Effector memory CD8-positive, alpha-beta T cell (primary cell): Measurements from ENCODE around the gene TCAIM.
"Not testable (repeated sequence)": the region's sequence is repeated elsewhere in the genome, so short reads cannot be mapped to it uniquely, and the experiment has no call there.

Experiments used
- ATAC-seq: fragments of 150-1000 bp; cut with Tn5 transposase; replicated peaks from 2 replicates; pipeline ENCODE4 v1.10.0; 2021; ENCODE audit warnings: mild to moderate bottlenecking, moderate library complexity
- DNase-seq, 3 experiments: peaks; one replicate each; pipeline ENCODE4 v3.0.0; 2021
- H3K27ac Mint-ChIP-seq, 2 donors: one replicate each; pipeline ENCODE4 v1.8.0; 2022; ENCODE audit warnings: mild to moderate bottlenecking in 2 of 2, mixed read lengths in 2 of 2, moderate library complexity in 2 of 2
- H3K27me3 Mint-ChIP-seq, 2 donors: one replicate each; pipeline ENCODE4 v1.8.0; 2022; ENCODE audit warnings: mixed read lengths in 2 of 2
- H3K36me3 Mint-ChIP-seq: one replicate; pipeline ENCODE4 v1.8.0; 2022; ENCODE audit warnings: mild to moderate bottlenecking, moderate library complexity, mixed read lengths; ENCODE audit not compliant: insufficient read depth
- H3K4me1 Mint-ChIP-seq, 2 donors: one replicate each; pipeline ENCODE4 v1.8.0; 2022; ENCODE audit warnings: low read depth in 2 of 2, mixed read lengths in 2 of 2
- H3K4me3 Mint-ChIP-seq, 2 donors: one replicate each; pipeline ENCODE4 v1.8.0; 2022; ENCODE audit warnings: mild to moderate bottlenecking in 2 of 2, mixed read lengths in 2 of 2, moderate library complexity in 2 of 2
- H3K9me3 Mint-ChIP-seq, 2 donors: one replicate each; pipeline ENCODE4 v1.8.0; 2022; ENCODE audit warnings: mixed read lengths in 2 of 2

The TCAIM gene

DNA sequence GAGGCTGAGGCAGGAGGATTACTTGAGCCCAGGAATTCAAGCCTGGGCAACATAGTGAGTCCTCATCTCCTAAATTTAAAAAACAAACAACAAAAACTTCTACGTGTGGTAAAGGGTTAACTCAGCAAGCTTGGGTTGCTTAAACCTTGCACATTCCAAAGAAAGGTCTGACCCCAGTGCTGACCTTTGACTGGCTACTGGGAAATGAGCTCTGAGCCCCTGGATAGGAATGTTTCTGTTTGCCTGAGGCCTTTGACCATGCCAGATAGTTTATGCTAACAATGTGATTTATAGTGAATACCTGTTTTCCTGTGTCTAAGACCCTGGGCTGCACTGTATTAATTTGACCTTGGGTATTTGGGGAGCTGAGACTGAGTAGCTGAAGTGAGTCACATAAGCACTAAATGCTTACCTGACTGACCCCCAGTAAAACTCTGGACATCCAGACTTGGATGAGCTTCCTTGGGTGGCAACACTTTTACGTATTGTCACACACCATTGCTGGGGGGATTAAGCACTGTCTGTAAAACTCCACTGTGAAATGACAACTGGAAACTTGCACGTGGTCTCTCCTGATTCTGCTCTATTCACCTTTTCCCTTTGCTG lies 20.7 kb downstream of the TCAIM start:
- Mint-ChIP-seq H3K36me3 (peaks cover 17% of the 10 kb centered on the region), H3K4me1 (no peaks in the 10 kb centered on the region), H3K27me3 (no peaks in the 10 kb centered on the region), H3K27ac (no peak overlapping the region), H3K4me3 (no peak overlapping the region), H3K9me3 (no peaks in the 10 kb centered on the region)
- DNase-seq (no peak), ATAC-seq (no peak)

DNA sequence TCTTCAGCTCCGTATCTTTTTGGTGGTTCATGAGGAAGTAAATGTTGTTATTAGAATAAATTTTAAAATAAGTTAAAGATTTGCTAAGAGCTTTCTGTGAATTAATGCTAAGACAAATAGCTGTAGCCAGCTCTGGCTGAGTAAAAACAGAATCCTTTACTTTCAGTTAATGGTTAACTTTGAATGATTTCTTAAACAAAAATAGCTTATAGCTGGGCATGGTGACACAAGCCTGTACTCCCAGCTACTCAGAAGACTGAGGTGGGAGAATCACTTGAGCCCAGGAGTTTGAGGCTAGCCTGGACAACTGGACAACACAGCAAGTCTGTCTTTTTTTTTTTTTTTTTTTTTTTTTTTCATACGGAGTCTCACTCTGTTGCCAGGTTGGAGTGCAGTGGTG lies 25.0 kb downstream of the TCAIM start:
- peaks cover 18% of the 10 kb centered on the region for H3K36me3 Mint-ChIP-seq
- ATAC-seq (no peak), DNase-seq (no peak)
- H3K4me1 Mint-ChIP-seq: no peaks in the 10 kb centered on the region
- H3K27ac Mint-ChIP-seq: no peak overlapping the region
- H3K9me3 Mint-ChIP-seq: no peaks in the 10 kb centered on the region
- no peaks in the 10 kb centered on the region for H3K27me3 Mint-ChIP-seq
- no peak overlapping the region for H3K4me3 Mint-ChIP-seq

DNA sequence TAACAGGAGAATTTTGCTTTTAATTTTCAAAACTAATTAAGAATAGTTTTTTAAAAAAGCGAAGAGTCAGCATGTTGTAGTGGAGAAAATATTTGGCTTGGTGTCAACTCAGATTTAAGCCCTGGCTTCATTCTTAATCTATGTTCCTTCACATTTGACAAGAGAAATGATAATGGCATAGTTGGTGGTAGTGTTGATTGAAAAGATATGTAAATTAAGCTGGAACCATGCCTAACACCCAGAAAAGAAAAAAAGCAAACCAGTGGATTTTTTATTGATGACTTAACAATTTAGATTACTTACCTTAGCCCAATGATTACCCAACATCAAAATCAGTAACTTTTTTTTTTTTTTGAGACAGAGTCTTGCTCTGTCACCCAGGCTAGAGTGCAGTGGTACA lies 27.4 kb downstream of the TCAIM start:
- Mint-ChIP-seq H3K9me3 (no peaks in the 10 kb centered on the region), H3K27ac (no peak overlapping the region), H3K4me3 (no peak overlapping the region), H3K27me3 (no peaks in the 10 kb centered on the region), H3K4me1 (no peaks in the 10 kb centered on the region), H3K36me3 (peaks cover 17% of the 10 kb centered on the region)
- ATAC-seq (no peak), DNase-seq (no peak)

DNA sequence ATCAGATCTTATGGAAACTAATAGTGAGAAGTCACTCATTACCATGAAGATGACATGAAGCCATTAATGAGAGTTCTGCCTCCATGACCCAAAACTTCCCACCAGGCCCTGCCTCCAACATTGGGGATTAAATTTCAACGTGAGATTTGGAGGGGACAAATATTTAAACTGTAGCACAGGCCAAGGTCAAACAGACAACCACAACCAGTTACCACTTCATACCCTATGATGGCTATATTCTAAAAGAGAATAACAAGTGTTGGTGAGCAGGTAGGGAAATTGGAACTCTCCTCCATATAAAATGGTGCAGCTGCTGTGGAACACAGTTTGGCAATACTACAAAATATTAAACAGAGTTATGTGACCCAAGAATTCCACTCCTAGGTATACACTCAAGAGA lies 36.9 kb downstream of the TCAIM start:
- no peak for ATAC-seq
- Mint-ChIP-seq H3K36me3 (peaks cover 5% of the 10 kb centered on the region), H3K9me3 (no peaks in the 10 kb centered on the region), H3K27ac (no peak overlapping the region), H3K4me3 (no peak overlapping the region), H3K27me3 (no peaks in the 10 kb centered on the region), H3K4me1 (no peaks in the 10 kb centered on the region)
- DNase-seq: no peak

DNA sequence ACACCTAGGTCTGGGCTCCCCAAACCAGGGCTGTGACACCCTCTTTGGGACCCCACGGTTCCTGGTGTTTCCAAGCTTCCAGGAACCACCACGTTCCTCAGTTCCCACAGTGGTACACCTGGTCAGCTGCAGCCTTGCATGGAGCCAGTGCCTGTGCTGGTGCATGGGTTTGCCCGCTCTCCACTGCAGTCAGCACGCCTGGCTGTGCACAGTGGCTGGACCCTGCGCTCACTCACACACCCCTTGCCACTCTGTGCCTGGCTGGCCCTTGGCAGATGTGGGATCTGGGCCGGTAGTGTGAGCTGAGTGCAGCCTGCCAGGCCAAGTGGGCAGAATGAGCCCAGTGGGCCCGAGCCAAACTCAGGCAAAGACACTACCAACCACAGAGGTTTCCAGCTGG lies 48.8 kb downstream of the TCAIM start:
- Mint-ChIP-seq H3K36me3 (no peaks in the 10 kb centered on the region), H3K4me1 (no peaks in the 10 kb centered on the region), H3K4me3 (no peak overlapping the region), H3K9me3 (no peaks in the 10 kb centered on the region), H3K27ac (no peak overlapping the region), H3K27me3 (no peaks in the 10 kb centered on the region)
- no peak for ATAC-seq
- DNase-seq: no peak

DNA sequence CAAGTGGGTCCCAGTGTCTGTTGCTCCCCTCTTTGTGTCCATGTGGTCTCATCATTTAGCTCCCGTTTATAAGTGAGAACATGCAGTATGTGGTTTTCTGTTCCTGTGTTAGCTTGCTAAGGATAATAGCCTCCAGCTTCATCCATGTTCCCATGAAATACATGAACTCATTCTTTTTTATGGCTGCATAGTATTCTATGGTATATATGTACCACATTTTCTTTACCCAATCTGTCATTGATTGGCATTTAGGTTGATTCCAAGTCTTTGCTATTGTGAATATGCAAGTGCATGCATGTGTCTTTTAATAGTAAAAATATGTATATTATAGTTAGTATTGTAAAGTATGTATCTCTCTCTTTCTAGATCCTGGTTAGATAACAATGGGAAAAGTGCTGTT lies 53.9 kb downstream of the TCAIM start:
- H3K4me3 Mint-ChIP-seq: no peak overlapping the region
- H3K27ac Mint-ChIP-seq: no peak overlapping the region
- no peaks in the 10 kb centered on the region for H3K4me1 Mint-ChIP-seq
- no peak for DNase-seq
- no peak for ATAC-seq
- H3K9me3 Mint-ChIP-seq: no peaks in the 10 kb centered on the region
- no peaks in the 10 kb centered on the region for H3K27me3 Mint-ChIP-seq
- no peaks in the 10 kb centered on the region for H3K36me3 Mint-ChIP-seq

DNA sequence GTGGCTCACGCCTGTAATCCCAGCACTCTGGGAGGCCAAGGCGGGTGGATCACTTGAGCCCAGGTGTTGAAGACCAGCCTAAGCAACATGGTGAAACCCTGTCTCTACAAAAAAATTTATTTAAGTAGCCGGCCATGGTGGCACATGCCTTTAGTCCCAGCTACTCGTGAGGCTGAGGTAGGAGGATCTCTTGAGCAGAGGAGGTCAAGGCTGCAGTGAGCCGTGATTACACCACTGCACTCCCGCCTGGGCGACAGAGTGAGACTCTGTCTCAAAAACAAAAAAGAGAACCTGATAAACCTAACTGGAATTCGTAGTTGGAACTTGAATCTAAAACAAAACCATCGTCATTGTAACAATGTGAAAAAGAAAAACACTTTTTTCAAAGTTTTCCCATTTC lies 57.1 kb downstream of the TCAIM start:
- H3K9me3 Mint-ChIP-seq: no peaks in the 10 kb centered on the region

DNA sequence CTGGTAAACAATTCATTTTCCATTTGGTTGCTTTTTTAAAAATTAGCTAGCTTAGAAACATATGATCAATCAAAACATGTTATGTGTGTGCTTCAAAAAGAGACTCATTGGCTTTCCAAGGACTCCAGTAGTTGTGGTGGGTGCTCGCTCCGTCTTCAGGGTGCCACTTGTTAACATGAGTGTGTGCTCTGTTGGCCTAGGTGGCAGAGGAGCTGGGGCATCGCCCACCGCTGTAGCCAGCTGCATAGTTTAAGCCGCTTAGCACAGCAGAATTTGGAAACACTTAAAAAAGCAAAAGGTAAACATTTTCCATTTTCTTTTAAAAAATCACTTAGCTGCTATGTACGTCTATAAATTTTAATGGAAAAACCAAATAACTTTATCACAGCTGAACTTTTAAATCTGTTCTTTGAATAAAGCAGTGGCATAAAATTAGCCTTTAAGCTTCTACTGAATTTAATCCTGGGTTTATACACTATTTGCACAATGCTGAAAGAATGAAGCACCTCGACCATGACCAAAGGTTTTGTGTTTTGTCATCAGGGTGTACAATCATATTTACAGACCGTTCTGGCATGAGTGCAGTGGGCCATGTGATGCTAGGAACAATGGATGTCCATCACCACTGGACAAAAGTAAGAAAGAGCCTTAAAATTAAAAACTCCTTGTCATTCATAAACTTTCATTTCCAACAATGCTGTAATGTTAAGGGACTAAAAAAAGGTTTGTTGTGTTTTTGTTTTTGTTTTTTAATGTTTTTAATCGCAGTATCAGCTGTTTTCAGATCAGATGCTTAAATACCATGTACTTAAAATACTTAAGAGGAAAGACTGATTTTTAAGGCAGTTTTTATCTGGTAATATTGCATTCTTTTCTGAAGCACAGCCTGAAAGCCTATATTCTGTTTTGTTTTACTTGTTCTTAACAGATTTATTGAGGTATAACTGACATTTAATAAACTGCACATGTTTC lies 57.9 kb downstream of the TCAIM start:
- Mint-ChIP-seq H3K27ac (no peak overlapping the region), H3K9me3 (no peaks in the 10 kb centered on the region), H3K36me3 (peaks cover under 1% of the 10 kb centered on the region)

More for the DNA sequence above, 57.1 kb downstream of the TCAIM start:
- DNase-seq (no peak), ATAC-seq (no peak)
- Mint-ChIP-seq H3K27ac (no peak overlapping the region), H3K27me3 (no peaks in the 10 kb centered on the region), H3K36me3 (no peaks in the 10 kb centered on the region), H3K4me3 (no peak overlapping the region), H3K4me1 (no peaks in the 10 kb centered on the region)

DNA sequence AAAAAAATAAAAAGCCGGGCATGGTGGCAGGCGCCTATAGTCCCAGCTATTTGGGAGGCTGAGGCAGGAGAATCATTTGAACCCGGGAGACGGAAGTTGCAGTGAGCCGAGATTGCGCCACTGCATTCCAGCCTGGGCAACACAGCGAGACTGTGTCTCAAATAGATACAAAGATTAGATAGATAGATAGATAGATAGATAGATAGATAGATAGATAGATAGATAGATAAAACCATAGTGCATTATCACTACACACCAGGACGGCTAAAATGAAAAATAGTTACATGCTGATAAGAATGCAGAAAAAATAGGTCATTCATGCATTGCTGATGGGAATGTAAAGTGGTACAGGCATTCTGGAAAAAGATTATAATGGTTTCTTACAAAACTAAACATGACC lies 59.7 kb downstream of the TCAIM start:
- not testable (repeated sequence) for H3K36me3 Mint-ChIP-seq, H3K27ac Mint-ChIP-seq, H3K4me1 Mint-ChIP-seq, H3K9me3 Mint-ChIP-seq, H3K27me3 Mint-ChIP-seq, DNase-seq, H3K4me3 Mint-ChIP-seq, ATAC-seq

More for the DNA sequence above, 57.9 kb downstream of the TCAIM start:
- Mint-ChIP-seq H3K4me3 (no peak overlapping the region), H3K27me3 (no peaks in the 10 kb centered on the region), H3K4me1 (no peaks in the 10 kb centered on the region)
- DNase-seq: no peak
- ATAC-seq: no peak

DNA sequence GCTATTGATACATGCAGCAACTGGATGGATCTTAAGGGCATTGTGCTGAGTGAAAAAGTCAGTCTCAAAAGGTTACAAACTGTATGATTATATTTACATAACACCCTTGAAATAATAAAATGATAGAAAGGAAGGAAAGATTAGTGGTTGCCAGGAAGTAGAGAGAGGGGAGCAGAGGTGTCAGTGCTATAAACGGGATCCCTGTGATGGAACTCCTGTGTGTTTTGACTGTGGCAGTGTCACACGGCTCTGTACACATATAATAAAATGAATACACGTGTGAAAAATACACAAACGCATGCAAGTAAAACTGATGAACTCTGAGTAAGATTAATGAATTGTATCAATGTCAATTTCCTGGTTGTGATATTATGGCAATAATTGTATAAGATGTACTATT lies 60.3 kb downstream of the TCAIM start:
- ATAC-seq (no peak), DNase-seq (no peak)
- peaks cover 7% of the 10 kb centered on the region for H3K36me3 Mint-ChIP-seq
- no peaks in the 10 kb centered on the region for H3K4me1 Mint-ChIP-seq
- no peaks in the 10 kb centered on the region for H3K27me3 Mint-ChIP-seq
- H3K9me3 Mint-ChIP-seq: no peaks in the 10 kb centered on the region
- H3K4me3 Mint-ChIP-seq: no peak overlapping the region
- H3K27ac Mint-ChIP-seq: no peak overlapping the region

DNA sequence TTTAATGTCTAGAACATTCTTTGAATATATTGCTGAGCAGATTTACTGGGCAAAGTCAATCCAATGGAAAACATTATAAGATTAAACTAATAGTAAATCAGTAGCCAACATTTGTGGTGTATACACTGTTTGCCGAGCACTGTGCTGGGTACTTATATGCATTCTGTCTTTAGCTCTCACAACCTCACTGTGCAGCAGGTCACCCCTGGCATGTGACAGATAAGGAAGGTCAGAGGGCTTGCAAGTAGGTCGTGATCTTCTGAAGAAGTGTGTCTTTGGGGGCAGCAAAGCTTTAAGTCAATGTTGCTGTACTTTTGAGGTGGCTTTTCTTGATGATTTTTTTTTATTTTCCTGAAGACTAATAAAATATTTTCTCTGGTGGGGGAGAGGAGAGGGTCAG lies 62.2 kb downstream of the TCAIM start:
- Mint-ChIP-seq H3K27ac (no peak overlapping the region), H3K36me3 (peaks cover 7% of the 10 kb centered on the region), H3K9me3 (no peaks in the 10 kb centered on the region), H3K4me1 (no peaks in the 10 kb centered on the region), H3K27me3 (no peaks in the 10 kb centered on the region), H3K4me3 (no peak overlapping the region)
- DNase-seq: no peak
- ATAC-seq: no peak

DNA sequence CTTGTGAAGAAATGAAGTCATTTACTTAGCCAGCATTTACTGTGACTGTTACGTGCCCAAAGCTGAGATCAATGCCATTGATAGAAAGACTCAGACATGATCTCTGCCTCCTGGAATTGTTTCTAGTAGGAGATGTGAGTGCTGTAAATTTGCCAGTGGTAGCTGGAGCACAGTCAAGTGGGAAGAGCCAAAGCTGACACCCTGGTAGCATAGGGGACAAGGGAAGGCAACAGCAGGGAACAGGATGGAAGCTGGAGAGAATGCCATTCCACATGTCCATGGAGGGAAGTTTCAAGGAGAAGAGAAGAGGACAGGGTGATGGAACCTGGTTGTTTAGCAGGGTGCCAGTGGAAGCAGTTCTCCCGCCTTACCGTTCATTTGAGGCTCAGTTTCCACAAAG lies 64.0 kb downstream of the TCAIM start:
- H3K9me3 Mint-ChIP-seq: no peaks in the 10 kb centered on the region
- H3K27ac Mint-ChIP-seq: no peak overlapping the region
- H3K4me1 Mint-ChIP-seq: no peaks in the 10 kb centered on the region
- H3K4me3 Mint-ChIP-seq: no peak overlapping the region
- ATAC-seq (no peak), DNase-seq (no peak)
- no peaks in the 10 kb centered on the region for H3K27me3 Mint-ChIP-seq
- peaks cover 7% of the 10 kb centered on the region for H3K36me3 Mint-ChIP-seq

DNA sequence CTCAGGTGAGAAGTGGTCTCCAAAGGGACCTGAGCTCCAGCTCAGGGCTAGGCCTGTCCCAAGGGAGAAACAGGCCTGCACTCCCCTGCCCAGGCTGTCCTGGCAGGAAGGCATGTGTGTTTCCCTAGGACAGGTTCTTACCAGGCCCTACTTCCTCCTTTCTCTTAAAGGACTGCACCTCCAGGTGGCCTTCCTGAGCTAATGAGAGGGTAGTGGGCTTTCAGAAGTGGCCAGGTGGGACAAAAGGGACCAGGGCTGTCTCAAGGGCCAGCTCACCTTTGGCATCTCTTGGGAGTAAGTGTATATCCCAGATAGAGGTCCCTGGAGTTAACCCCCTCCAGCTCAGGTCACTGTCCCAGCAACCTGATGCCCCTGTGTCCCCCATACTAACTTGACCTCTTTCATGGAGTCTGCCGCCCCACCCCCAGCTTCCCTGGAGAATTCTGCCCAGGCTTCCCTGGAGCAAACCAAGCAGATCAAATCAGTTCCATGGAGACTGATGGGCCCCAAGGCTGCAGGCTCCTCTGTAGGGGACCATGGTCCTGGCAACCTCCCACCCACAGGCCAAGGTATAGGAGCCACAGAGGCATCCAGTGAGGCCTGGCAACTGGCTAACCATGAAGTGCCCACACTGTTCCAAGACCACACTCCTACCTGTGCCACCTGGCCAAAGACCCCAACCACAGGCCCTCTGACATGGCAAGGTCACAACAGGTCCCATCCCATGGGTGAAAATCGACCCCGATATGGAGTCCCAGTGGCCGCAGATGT lies 71.3 kb downstream of the TCAIM start:
- Mint-ChIP-seq H3K36me3 (no peaks in the 10 kb centered on the region), H3K4me3 (no peak overlapping the region), H3K27me3 (no peaks in the 10 kb centered on the region), H3K9me3 (no peaks in the 10 kb centered on the region), H3K27ac (peak overlapping the region in 1 of 2 donors; percentile 10), H3K4me1 (no peaks in the 10 kb centered on the region)
- DNase-seq (no peak), ATAC-seq (no peak)
